NCI-H2227 treated with DMSO at 0.1 percent for 48 hours (cell line): ENCODE results near the gene PSMB11.

Experiments used
- DNase-seq: peaks from one replicate; lab custom pipeline; 2025; lab: John Stamatoyannopoulos, UW

Gene PSMB11

GRCh38 chr14:23015618-23016017 lies 26.4 kb upstream of the PSMB11 start:
- no peak for DNase-seq

GRCh38 chr14:23017091-23017490 lies 24.9 kb upstream of the PSMB11 start:
- no peak for DNase-seq

GRCh38 chr14:23018107-23018506 lies 23.9 kb upstream of the PSMB11 start:
- no peak for DNase-seq

- DNase-seq: no peak
Observed at GRCh38 chr14:23020143-23021128, 21.6 kb upstream of the PSMB11 start.

GRCh38 chr14:23021434-23021833 lies 20.6 kb upstream of the PSMB11 start:
- DNase-seq: no peak

GRCh38 chr14:23021889-23022442 lies 20.0 kb upstream of the PSMB11 start:
- DNase-seq: no peak

- DNase-seq: no peak
Observed at GRCh38 chr14:23023022-23023794, 18.8 kb upstream of the PSMB11 start.

GRCh38 chr14:23023795-23024152 lies 18.2 kb upstream of the PSMB11 start:
- DNase-seq: no peak

GRCh38 chr14:23024612-23025075 lies 17.4 kb upstream of the PSMB11 start:
- DNase-seq: no peak

GRCh38 chr14:23025151-23025814 lies 16.7 kb upstream of the PSMB11 start:
- DNase-seq: peak; percentile 74

- DNase-seq: no peak
Observed at GRCh38 chr14:23028799-23029198, 13.2 kb upstream of the PSMB11 start.

- no peak for DNase-seq
Observed at GRCh38 chr14:23030936-23031335, 11.1 kb upstream of the PSMB11 start.

- DNase-seq: no peak
Observed at GRCh38 chr14:23033251-23033727, 8.7 kb upstream of the PSMB11 start.

GRCh38 chr14:23033801-23034497 lies 8.1 kb upstream of the PSMB11 start:
- no peak for DNase-seq

- no peak for DNase-seq
Observed at GRCh38 chr14:23034498-23035302, 7.3 kb upstream of the PSMB11 start, which contains the start of gene PSMB5. PSMB5 (minus strand) TSS chr14:23034900; CDS start chr14:23034881, 19 bp downstream.

GRCh38 chr14:23035303-23036144 lies 6.5 kb upstream of the PSMB11 start:
- no peak for DNase-seq

GRCh38 chr14:23040100-23040499 lies 1.9 kb upstream of the PSMB11 start:
- no peak for DNase-seq

- no peak for DNase-seq
Observed at GRCh38 chr14:23041729-23042128, 283 bp upstream of the PSMB11 start.

- DNase-seq: no peak
Observed at GRCh38 chr14:23043145-23043544, 1.1 kb downstream of the PSMB11 start.
